ENCODE data around the gene MINPP1.

DNA sequence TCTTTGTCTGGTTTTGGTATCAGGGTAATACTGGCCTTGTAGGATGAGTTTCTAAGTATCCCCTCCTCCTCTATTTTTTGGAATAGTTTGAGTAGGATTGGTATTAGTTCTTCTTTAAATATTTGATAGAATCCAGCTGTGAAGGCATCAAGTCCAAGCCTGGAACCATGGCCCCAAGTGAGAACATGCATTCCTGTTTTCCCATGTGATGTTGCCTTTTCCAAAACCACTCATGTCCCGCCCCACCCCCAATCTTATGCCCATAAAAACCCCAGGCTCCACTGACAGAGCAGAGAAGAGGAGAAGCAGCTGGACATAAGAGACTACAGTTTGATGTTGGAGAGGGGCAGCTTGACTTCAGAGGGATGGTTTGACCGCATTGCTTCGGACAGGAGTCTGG is 71.2 kb downstream of the MINPP1 start:
- TF ChIP-seq EZH2 (IDR thresholded peaks at IDR 0.05; ENCODE audit: insufficient read depth, poor library complexity, severe bottlenecking) (no peak), EZH2phosphoT487 (IDR thresholded peaks at IDR 0.05; ENCODE audit: insufficient read depth, low read depth) (no peak)

All from GM23248 (cell line).